H1 (cell line): ENCODE results near the gene WSCD2.

ENCODE experiments used
- CTCF ChIP-seq, 3 experiments: IDR thresholded peaks; 1 replicate in 2 of 3; 2 replicates in 1 of 3; pipeline versions ENCODE4 v1.5.1 to v1.6.1; 2011; ENCODE audit warnings: low read length in 3 of 3, mild to moderate bottlenecking in 3 of 3, inconsistent platforms in 2 of 3, low read depth in 1 of 3, moderate library complexity in 1 of 3; ENCODE audit not compliant: insufficient read depth in 1 of 3; ENCODE audit errors: control extremely low read depth in 1 of 3
- EZH2 ChIP-seq: fragments of 200-600 bp; sonication (generic); IDR thresholded peaks from 2 replicates; pipeline ENCODE4 v1.7.1; 2012; ENCODE audit warnings: low read depth, mild to moderate bottlenecking, moderate library complexity, low read length, inconsistent platforms; ENCODE audit not compliant: severe bottlenecking
- JUN ChIP-seq: IDR thresholded peaks from 2 replicates; pipeline ENCODE4 v1.6.1; 2011; ENCODE audit warnings: low read depth, mild to moderate bottlenecking, improper control_type of control experiment, low read length
- NANOG ChIP-seq: IDR thresholded peaks from 2 replicates; pipeline ENCODE4 v1.6.1; 2011; ENCODE audit warnings: low read length, low read depth, mild to moderate bottlenecking, inconsistent platforms; ENCODE audit not compliant: insufficient read depth, poor library complexity, severe bottlenecking
- POLR2A ChIP-seq, 2 experiments: IDR thresholded peaks; 1 replicate in 1 of 2; 2 replicates in 1 of 2; pipeline ENCODE4 v1.6.1; 2011; ENCODE audit warnings: low read depth in 2 of 2, low read length in 2 of 2, mild to moderate bottlenecking in 2 of 2; ENCODE audit errors: control extremely low read depth in 1 of 2
- POLR2AphosphoS5 ChIP-seq: IDR thresholded peaks from 2 replicates; pipeline ENCODE4 v1.6.1; 2011; ENCODE audit warnings: low read depth, low read length
- RXRA ChIP-seq: IDR thresholded peaks from 2 replicates; pipeline ENCODE4 v1.6.1; 2011; ENCODE audit warnings: low read depth, mild to moderate bottlenecking, low read length, moderate library complexity; ENCODE audit not compliant: insufficient read depth
- SRF ChIP-seq: IDR thresholded peaks from 2 replicates; pipeline ENCODE4 v1.6.1; 2011; ENCODE audit warnings: mild to moderate bottlenecking, low read depth, low read length, moderate library complexity
- TAF7 ChIP-seq: optimal IDR thresholded peaks from 2 replicates; pipeline ENCODE3; 2011; ENCODE audit warnings: low read depth, mild to moderate bottlenecking, inconsistent platforms, low read length, moderate library complexity, borderline replicate concordance
- TCF12 ChIP-seq: IDR thresholded peaks from 2 replicates; pipeline ENCODE4 v1.6.1; 2011; ENCODE audit warnings: low read depth, mild to moderate bottlenecking, low read length
- TF ChIP-seq, protein P1 (sequence below): IDR thresholded peaks from 2 replicates; pipeline ENCODE4 v1.6.1; 2011; ENCODE audit warnings: low read depth, mild to moderate bottlenecking, low read length; ENCODE audit not compliant: insufficient read depth
- TF ChIP-seq, protein P2 (sequence below): IDR thresholded peaks from 2 replicates; pipeline ENCODE4 v1.6.1; 2011; ENCODE audit warnings: low read length, improper control_type of control experiment

GRCh38 chr12:108299516-108299915, 170.4 kb downstream of the WSCD2 start:
- TF ChIP-seq POLR2A (IDR thresholded peaks at IDR 0.05; ENCODE audit: control extremely low read depth in 1 of 2, low read depth in 2 of 2, low read length in 2 of 2) (no peak), CTCF (IDR thresholded peaks at IDR 0.05; ENCODE audit: control extremely low read depth in 1 of 3, insufficient read depth in 1 of 3, low read depth in 1 of 3, low read length in 3 of 3) (no peak), JUN (no peak), NANOG (no peak), POLR2AphosphoS5 (no peak), TAF7 (no peak), TCF12 (no peak), EZH2 (no peak), SRF (no peak), RXRA (no peak)
- TF ChIP-seq, protein P1, sequence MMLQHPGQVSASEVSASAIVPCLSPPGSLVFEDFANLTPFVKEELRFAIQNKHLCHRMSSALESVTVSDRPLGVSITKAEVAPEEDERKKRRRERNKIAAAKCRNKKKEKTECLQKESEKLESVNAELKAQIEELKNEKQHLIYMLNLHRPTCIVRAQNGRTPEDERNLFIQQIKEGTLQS, result no peak
- TF ChIP-seq, protein P2, sequence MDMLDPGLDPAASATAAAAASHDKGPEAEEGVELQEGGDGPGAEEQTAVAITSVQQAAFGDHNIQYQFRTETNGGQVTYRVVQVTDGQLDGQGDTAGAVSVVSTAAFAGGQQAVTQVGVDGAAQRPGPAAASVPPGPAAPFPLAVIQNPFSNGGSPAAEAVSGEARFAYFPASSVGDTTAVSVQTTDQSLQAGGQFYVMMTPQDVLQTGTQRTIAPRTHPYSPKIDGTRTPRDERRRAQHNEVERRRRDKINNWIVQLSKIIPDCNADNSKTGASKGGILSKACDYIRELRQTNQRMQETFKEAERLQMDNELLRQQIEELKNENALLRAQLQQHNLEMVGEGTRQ, result no peak
